Midbrain (tissue), 1 donor: ENCODE results near the gene ANKEF1.
"Not testable (repeated sequence)": the region's sequence is repeated elsewhere in the genome, so short reads cannot be mapped to it uniquely, and the experiment has no call there.

ENCODE experiments used
- DNase-seq: peaks from one replicate; lab custom pipeline; 2025; lab: John Stamatoyannopoulos, UW

Gene ANKEF1

DNA sequence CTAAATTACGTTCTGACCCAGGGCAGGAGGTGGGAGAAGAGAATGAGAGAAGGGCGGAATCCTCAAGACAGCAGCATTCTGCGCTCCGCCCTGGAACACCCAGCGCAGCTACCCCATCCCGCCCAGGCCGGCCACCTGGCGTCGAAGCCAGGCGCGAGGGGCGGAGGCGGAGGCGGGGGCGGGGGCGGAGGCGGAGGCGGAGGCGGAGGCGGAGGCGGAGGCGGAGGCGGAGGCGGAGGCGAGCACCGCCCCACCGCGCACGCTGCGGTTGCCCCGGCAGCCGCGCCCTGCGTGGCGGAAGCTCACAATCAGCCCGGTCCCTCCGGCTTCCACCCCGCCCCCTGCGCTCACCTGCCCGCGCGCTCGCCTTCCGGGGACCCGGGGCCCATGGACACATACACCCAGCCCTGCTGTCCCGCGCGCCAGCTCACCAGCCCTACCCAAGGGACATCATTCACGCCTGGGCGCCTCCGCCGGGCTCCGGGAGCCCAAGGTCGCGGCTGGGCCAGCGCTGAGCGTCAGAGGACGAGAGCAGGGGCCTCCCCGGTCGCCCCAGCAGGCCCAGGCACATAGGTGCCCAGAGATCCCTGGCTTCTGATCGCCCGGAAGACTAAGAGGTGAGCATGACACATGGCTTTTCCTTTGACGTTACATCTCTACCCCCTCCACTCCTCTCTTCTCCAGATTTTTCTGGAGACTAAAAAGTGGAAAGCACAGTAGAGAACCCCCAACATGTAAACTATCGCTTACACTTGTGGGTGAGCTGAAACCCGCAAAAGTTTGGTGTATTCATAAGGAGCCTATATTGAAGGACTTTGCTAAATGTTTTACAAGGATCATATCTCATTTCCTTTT is at the start of gene ANKEF1:
Gene ANKEF1, plus strand, starts transcription at position 271 of the 855 bp plus-strand sequence. CDS start 3,315 bp downstream, outside the sequence.
- DNase-seq: peak; percentile 49

DNA sequence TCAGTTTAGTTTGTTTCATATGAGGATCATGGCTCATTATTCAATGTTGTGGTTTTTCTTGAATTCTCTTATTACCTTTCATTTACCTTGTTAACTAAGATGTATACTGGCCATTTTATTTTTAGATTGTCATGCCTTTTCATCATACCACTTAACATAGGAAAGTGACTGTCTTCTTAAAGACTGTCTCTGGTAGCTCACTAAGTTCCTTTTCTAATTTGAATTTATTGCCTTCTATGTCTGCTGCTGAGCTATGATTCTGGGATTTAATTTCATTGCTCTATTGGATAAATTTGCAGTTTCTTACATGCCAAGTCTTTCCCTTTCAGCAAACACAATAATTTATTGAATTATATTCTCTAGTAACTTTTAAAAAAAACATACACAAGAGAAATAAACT is 49.5 kb upstream of the ANKEF1 start:
- DNase-seq: no peak

DNA sequence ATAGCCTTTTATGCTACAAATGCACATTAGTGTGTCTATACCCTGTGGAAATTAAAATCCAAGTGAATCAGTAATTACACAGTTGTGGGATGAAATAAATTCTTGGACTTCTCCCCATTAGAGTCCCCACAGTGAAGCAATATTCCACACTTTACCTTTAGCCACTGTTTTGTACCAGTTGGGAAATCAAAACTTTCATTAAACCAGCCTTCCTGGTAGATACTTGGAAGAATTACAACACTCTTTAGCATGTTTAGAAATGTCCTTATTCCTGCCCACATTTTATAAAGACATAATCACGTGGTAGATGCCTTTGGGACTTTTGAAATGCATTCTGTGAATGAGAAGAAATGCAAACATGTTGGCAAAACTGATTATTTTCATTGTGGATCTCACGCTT is 49.0 kb upstream of the ANKEF1 start:
- DNase-seq: no peak

DNA sequence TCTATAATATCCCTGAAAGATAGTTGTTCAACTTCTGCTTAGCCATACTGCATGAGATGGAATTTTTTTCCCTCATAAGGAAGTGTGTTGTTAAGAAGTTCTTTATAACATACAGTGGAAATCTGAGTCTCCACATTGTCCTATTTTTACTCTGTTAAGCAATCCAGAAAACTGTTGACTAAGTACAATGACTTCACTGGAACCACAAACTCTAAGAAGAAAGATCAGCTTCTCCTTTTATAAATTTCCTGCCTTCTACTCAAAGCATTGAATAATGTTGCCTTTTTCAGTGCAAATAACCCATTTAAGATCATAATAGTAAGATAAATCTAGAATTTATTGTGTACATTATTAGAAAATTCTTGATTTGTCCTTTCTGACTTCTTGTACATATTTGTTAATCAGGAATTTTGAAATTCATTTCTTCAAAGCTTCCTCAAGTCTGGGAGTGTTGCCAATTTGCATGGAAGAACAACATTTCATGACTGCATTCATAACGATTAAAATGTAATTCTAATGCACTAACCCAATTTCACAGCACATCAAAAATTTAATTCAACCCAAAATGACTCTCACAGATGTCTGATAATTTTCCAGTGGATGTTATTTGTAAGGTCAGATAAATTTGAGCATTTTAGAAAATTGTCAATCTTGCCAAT is 45.6 kb upstream of the ANKEF1 start:
- DNase-seq: peak; percentile 25

DNA sequence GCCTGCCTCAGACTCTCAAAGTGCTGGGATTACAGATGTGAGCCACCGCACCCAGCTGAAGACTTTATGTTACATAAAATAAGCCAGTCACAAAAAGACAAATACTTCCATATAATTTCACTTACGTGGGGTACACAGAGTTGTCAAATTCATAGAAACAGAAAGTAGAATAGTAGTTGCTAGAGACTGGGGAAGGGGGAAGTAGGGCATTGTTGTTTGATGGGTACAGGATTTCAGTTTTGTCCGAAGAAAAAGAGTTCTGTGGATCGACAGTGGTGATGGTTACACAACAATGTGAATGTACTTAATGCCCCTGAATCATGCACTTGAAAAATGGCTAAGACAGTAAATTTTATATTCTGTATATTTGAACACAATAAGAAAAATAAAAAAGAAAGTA is 41.6 kb upstream of the ANKEF1 start:
- DNase-seq: no peak

DNA sequence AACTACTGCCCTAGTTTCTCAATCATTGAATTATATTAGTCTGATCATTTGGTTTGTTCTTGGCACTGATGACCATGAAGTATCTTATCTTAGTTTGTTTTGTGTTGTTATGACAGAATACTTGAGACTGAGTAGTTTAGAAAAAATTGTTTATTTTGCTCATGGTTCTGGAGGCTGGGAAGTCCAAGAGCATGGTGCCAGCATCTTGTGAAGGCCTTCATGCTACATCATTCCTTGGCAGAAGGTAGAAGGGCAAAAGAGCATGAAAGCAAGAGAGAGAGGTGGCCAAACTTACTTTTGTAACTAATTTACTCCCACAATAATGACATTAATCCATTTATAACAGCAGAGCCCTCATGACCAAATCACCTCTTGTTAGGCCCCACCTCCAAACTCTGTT is 40.1 kb upstream of the ANKEF1 start:
- DNase-seq: no peak

DNA sequence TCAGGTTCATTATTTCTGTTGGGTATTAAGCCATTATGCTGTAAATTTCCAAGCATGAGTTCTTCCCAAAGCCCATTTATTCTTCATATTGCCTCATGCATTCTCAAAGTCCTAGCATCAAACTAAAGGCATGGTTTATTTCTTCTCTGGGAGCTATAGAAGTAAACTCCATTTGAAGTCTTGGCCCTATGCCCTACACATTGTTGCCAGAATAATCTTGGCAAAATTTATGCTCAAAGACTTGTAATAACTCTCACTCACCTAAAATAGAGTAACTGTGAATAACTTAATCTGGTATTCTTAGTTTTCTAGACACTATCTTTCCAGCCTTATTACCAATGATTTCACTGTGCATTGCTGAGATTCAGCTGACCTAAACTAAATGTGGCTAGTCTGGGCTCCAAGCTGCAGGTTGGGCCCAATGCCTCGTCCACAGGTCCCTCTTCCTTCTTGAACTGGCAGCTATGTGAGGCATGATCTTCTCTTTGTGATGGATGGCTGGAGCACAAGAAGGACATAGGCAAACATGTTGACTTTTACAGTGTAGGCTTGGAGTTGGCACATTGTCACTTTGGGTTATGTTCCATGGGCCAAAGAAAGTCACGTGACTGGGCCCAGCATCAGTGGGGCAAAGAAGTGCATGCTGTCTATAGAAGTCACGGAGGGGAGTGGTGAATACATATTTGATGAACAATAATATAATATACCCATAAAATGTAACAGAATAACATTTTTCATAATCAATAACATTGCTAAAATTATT is 39.1 kb upstream of the ANKEF1 start:
- DNase-seq: no peak

DNA sequence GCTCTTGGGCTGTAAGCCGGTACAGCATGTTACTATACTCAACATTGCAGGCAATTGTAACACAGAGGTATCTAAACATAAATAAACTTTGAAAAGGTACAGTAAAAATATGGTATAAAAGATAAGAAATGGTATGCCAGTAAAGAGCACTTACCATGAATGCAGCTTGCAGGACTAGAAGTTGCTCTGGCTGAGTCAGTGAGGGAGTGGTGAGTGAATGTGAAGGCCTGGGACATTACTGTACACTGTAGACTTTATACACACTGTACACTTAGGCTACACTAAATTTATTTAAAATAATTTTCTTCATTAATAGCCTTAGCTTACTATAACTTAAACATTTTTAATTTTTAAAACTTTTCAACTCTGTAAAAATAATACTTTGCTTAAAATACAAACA is 37.8 kb upstream of the ANKEF1 start:
- no peak for DNase-seq

DNA sequence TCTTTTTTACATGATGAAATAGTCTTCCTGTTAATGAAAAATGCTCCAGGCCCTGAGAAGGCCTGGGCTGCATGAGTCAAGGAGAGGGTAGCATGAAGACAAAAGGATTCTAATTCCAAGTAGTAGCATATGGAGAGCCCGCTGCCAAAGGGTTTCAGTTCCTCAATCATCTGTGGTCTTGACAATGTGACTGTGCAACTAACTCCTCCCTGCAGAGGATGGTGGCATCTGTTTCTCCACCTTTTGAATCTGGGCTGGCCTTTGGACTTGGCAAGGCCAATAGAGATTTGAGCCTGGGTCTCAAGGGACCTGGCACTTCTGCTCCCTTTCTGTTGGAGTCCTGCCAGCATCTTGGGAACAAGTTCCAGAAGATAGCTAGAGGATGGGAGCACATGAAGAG is 35.1 kb upstream of the ANKEF1 start:
- DNase-seq: no peak

DNA sequence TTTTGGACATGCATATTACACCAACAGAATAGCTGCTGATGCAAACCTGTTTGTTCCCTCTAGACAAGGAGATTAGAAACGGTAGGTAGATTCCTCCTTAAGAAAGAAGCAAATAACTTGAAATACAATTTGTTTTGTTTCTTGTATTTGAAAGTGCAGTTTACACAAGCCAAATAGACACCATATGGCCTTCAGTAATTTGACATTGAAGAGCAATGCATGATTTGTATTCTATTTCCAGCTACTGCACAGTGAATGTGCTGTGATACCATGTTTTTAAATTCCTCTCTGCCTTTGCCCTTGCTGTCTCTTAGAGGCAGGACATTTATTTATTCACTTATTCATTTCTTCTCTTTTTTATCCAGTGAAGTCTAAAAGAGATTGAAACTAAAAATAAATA is 31.9 kb upstream of the ANKEF1 start:
- no peak for DNase-seq

DNA sequence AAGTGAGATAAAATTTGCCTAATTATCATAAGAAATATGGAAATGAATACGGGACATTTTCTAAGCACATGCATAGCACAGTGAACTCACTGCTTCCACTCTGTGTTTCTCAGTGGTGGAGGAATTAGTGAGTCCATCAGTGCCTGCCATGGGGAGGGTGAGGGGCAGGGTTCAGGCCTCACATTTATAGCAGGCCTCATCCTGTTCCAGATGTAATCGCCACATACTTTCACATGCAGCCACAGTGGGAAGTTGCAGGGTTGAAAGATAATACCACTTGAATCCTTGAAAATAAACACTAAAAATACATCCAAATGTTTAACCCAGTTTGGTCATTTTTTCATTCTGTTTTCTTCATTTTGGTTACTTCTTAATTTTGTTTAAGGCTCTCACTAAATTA is 29.9 kb upstream of the ANKEF1 start:
- DNase-seq: no peak

DNA sequence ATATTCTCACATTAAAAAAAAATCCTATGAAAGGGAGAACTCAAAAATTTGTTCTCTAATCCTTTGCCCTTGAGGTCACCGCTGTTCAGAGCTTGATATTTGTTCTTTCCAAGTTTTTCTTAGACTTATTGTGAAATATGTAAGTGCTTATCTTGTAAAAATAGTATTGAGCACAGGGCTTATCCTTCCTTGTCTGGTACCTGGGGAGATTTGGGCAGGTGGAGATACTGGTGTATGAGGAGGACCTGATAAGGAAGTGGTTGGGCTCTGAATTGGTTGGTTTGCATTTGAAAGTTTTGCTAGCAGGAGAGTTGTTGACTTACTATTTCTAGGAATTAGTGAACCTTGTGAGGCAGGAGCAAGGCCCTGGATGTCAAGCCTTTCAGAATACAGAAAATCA is 28.9 kb upstream of the ANKEF1 start:
- DNase-seq: no peak

DNA sequence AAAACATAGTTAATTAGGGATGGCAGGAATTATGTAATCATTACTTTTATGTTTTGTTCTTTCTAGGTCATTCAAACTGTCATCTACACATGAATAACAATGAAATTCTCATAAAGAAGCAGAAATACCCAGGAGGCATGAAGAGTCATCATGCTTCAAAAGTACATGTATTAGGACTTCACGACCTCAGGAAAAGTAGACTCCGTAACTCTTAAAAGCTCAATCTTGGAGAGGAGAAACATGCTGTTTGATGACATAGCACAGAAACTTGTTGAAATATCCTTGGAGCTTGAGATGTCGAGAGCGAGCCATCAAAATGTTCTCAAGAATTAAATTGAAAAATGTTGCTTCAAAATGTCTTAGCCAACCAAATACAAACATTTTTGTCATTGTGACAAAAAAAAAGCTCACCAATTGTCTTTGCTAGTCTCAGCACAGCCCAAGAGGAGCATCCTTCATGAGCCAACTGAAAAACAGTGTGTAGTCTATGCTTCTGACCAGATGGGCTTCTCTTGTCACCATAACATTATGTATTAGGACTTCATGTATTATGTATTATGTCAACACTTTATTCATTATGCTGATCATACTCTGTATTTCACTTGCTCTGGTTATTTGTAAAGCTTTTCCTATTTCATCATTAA is 28.2 kb upstream of the ANKEF1 start:
- no peak for DNase-seq

DNA sequence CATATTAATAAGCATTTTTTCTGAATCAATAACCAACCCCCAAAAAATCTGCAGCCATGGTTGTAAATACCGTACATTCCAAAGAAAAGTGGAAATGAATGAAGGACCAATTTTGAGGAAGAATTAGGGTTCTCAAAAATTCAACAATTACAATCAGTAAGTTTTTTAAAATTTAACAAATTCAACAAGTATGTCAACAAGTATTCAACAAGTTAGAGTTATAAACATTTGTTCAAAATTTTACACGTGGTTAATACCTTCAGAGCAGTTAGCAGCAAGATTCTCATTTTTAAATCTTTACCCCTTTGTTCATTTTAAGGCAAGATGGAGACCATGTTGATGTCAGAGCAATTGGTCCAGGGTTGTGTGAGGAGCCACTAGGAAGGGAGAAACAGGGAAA is 27.6 kb upstream of the ANKEF1 start:
- DNase-seq: no peak

DNA sequence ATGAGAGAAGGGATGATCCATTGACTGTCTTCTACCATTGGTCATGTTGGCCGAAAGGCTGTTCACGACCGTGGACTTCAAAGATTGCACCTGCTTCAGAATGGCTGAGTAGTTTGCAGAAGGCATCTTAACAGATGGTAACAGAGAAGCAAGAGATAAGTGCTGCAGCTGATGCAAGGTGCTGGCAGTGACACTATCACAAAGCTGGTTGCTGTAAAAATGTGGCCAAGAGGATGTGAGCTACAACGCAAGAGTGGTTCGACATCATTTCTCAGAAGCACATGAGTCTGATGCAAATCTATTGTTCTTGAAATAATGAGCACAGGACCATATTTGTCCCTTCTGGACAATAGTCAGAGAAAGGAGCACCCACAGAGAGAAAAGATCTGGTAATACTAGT is 27.0 kb upstream of the ANKEF1 start:
- no peak for DNase-seq

DNA sequence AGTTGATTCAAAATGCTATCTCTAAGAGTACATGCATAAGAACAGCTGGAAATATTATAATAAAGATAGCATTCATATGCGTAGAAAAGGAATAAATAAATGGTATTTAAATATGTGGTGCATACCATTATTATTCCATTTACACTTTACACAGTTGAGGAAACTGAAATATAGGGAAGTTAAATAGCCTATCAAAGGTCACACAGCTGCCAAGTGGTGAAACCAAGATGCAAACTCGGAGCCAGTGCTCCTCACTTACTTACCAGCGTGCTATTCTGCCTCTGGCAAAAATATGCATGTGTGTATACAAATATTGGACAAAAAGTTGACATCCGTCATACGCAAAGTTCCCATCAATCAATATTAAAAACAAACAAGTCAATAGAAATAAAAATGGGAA is 22.3 kb upstream of the ANKEF1 start:
- no peak for DNase-seq

DNA sequence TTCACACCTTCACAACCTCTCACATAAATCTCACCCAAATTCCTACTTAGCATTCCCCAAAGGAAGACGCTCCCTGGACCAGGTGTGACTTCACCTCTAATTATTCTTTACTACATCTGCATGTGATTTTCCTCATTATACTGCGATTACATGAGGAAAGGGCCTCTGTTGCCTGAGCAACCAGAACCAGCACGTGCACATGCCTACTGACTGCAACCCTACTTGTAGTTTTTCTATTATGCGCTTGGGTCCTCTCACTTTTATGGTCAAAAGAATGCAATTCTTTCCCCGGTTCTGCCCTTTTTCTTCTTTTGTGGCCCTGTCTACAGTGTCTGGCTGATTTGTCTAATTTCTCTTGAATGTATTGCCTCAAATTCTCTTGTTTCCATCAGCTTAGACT is 20.4 kb upstream of the ANKEF1 start:
- no peak for DNase-seq

DNA sequence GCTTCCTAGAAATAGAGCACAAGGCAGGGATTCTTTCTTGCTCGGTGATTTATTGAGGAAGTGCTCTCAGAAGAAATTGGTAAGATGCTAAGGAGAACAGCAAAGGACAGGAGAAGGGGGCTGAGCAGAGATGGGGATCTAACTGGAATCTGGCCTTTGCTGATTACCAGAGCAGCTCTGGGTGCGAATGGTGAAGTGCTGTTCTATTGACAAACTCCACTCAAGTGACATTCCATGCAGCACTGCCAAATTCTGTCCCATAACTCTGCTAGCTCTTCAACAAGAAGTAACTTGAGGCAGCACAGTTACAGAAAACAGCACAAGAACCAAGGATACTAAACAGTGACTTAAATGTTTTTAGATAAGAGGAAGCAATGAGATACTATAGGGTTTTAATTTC is 13.8 kb upstream of the ANKEF1 start:
- no peak for DNase-seq

DNA sequence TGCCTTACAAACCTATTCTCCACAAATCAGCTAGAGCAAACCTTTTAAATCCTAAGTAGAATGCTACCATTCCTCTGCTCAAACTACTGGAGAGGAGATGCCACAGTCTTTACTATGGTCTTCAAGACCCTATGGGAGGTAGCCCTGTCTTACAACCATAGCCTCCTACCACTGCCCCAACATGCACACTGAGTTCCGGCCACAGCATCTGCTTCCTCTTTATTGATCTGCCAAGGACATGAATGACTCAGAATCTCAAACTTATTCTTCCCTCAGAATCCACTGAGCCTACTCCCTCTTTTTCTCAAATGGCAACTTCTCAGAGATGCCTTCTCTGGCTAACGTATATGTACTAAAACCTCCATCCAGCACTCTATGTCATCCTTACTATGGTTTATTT is 12.2 kb upstream of the ANKEF1 start:
- no peak for DNase-seq

DNA sequence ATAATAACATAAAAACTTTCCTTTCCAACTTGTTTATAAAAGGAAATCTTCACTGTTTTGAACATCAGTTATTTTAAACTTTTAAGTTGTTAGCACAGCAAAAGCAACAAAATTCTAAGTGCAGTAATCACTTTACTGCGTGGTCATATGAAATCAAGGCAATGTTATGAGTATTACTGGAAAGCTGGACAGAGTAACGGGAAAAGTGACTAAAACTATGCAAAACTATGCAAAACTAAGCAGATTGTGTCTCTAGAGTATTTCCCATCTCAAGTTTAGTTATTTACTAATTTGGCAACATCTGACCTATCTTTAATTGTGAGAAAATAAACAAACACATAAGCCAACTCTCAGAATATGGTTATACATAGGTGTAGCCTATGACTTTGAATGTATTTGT is 10.9 kb upstream of the ANKEF1 start:
- no peak for DNase-seq

DNA sequence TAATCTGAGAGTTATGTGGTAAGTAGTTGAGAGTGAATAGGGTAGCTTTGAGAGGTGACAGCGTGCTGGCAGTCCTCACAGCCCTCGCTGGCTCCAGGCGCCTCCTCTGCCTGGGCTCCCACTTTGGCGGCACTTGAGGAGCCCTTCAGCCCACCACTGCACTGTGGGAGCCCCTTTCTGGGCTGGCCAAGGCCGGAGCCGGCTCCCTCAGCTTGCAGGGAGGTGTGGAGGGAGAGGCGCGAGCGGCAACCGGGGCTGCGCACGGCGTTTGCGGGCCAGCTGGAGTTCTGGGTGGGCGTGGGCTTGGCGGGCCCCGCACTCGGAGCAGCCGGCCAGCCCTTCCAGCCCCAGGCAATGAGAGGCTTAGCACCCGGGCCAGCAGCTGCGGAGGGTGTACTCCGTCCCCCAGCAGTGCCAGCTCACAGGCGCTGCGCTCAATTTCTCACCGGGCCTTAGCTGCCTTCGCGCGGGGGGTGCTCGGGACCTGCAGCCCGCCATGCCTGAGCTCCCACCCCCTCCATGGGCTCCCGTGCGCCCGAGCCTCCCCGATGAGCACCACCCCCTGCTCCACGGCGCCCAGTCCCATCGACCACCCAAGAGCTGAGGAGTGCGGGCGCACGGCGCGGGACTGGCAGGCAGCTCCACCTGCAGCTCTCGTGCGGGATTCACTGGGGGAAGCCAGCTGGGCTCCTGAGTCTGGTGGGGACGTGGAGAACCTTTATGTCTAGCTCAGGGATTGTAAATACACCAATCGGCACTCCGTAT is 3.2 kb upstream of the ANKEF1 start:
- not testable (repeated sequence) for DNase-seq

DNA sequence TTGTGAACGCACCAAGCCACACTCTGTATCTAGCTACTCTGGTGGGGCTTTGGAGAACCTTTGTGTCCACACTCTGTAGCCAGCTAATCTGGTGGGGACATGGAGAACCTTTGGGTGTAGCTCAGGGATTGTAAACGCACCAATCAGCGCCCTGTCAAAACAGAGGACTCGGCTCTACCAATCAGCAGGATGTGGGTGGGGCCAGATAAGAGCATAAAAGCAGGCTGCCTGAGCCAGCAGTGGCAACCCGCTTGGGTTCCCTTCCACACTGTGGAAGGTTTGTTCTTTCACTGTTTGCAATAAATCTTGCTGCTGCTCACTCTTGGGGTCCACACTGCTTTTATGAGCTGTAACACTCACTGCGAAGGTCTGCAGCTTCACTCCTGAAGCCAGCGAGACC is 2.5 kb upstream of the ANKEF1 start:
- not testable (repeated sequence) for DNase-seq
